ENCODE data around the gene PTPRR. TPM values are rescaled to one million over a fixed set of nuclear protein-coding genes. Genes with fewer than 3 reads are reported as not detected.

Gene PTPRR
- polyA plus RNA-seq, 1 of the 3 experiments (the other 2 are of a cell fraction) = 1.4 TPM

GRCh38 chr12:70784042-70784668 lies 136.4 kb downstream of the PTPRR start:
- Histone ChIP-seq H3K36me3 (replicated peaks in 1 of 2; ENCODE audit: control insufficient read depth in 1 of 2, insufficient read depth in 2 of 2, low read length in 1 of 2) (no peaks in the 10 kb centered on the region), H3K9ac (no peak overlapping the region), H3K79me2 (ENCODE audit: insufficient read depth) (no peaks in the 10 kb centered on the region), H3F3A (replicated peaks; ENCODE audit: insufficient read depth) (no peaks in the 10 kb centered on the region), H3K4me1 (ENCODE audit: control insufficient read depth in 1 of 2, insufficient read depth in 2 of 2, low read depth in 1 of 2, low read length in 1 of 2) (peaks cover 0 to 5% of the 10 kb centered on the region in 2 experiments; a peak in 2 of 4 replicates), H3K9me2 (no peaks in the 10 kb centered on the region), H3K9me3 (no peaks in the 10 kb centered on the region), H3K4me3 (ENCODE audit: low read depth in 2 of 2, low read length in 1 of 2) (no peak overlapping the region), H4K20me1 (ENCODE audit: insufficient read depth) (no peaks in the 10 kb centered on the region), H2AFZ (ENCODE audit: low read depth) (no peak overlapping the region), H3K4me2 (no peak overlapping the region), H3K27ac (ENCODE audit: low read depth in 2 of 2, low read length in 1 of 2) (no peak overlapping the region; a peak in 1 of 4 replicates), H3K27me3 (ENCODE audit: insufficient read depth) (no peaks in the 10 kb centered on the region)
- ChIA-PET POLR2A (no interaction called here), CTCF (interaction anchor here (0.6 to 1.1 kb wide), 2 partner anchors 566 to 905 kb away, joined by 3 read pairs; no protein-coding TSS in a partner anchor)
- TF ChIP-seq SMC3 (IDR thresholded peaks at IDR 0.05; ENCODE audit: low read depth, low read length) (no peak), ELF1 (IDR thresholded peaks at IDR 0.05) (no peak), MAX (IDR thresholded peaks at IDR 0.05; ENCODE audit: low read depth) (no peak), FOSL2 (IDR thresholded peaks at IDR 0.05; ENCODE audit: borderline replicate concordance, low read depth) (no peak), RAD21 (IDR thresholded peaks at IDR 0.05; ENCODE audit: low read length) (no peak), EZH2phosphoT487 (IDR thresholded peaks at IDR 0.05; ENCODE audit: borderline replicate concordance, low read depth) (no peak), GABPA (IDR thresholded peaks at IDR 0.05; ENCODE audit: low read depth) (no peak)
- no peak for DNase-seq
- 81% methylated on average over 13 of the region's 21 CpGs for WGBS (ENCODE audit: low lambda C conversion rate)

GRCh38 chr12:70783455-70783854 lies 137.1 kb downstream of the PTPRR start:
- no peak for DNase-seq
- Histone ChIP-seq H3F3A (replicated peaks; ENCODE audit: insufficient read depth) (no peaks in the 10 kb centered on the region), H3K4me2 (no peak overlapping the region), H2AFZ (ENCODE audit: low read depth) (no peak overlapping the region), H3K27me3 (ENCODE audit: insufficient read depth) (no peaks in the 10 kb centered on the region), H3K4me1 (ENCODE audit: control insufficient read depth in 1 of 2, insufficient read depth in 2 of 2, low read depth in 1 of 2, low read length in 1 of 2) (peaks cover 0 to 2% of the 10 kb centered on the region in 2 experiments; a peak in 2 of 4 replicates), H3K9me2 (no peaks in the 10 kb centered on the region), H3K36me3 (replicated peaks in 1 of 2; ENCODE audit: control insufficient read depth in 1 of 2, insufficient read depth in 2 of 2, low read length in 1 of 2) (no peaks in the 10 kb centered on the region), H3K9me3 (no peaks in the 10 kb centered on the region), H3K79me2 (ENCODE audit: insufficient read depth) (no peaks in the 10 kb centered on the region), H3K9ac (no peak overlapping the region), H3K27ac (ENCODE audit: low read depth in 2 of 2, low read length in 1 of 2) (no peak overlapping the region), H3K4me3 (ENCODE audit: low read depth in 2 of 2, low read length in 1 of 2) (no peak overlapping the region), H4K20me1 (ENCODE audit: insufficient read depth) (no peaks in the 10 kb centered on the region)
- 73% methylated on average over 2 of the region's 2 CpGs for WGBS (ENCODE audit: low lambda C conversion rate)
- TF ChIP-seq MEF2A (IDR thresholded peaks at IDR 0.05; ENCODE audit: borderline replicate concordance, low read depth) (no peak), NRF1 (IDR thresholded peaks at IDR 0.05; ENCODE audit: low read depth, low read length) (no peak), FOXJ3 (CRISPR knock-in tag; IDR thresholded peaks at IDR 0.05) (no peak), REST (IDR thresholded peaks at IDR 0.05; ENCODE audit: low read depth, low read length) (no peak), GATA2 (CRISPR knock-in tag; IDR thresholded peaks at IDR 0.05) (no peak), EP300 (IDR thresholded peaks at IDR 0.05; ENCODE audit: borderline replicate concordance in 1 of 2, low read depth in 1 of 2, low read length in 1 of 2) (no peak), JUND (IDR thresholded peaks at IDR 0.05) (no peak), POLR2AphosphoS5 (IDR thresholded peaks at IDR 0.05; ENCODE audit: low read depth, low read length) (no peak)
- ChIA-PET CTCF (interaction anchor here (0.6 to 1.1 kb wide), 2 partner anchors 566 to 904 kb away, joined by 3 read pairs; no protein-coding TSS in a partner anchor), POLR2A (interaction anchor here (1.1 kb wide), 1 partner anchor 19 kb away, joined by 3 read pairs; no protein-coding TSS in a partner anchor)
